Neural cell (in vitro differentiated cells): ENCODE measurements around the gene STX16. TPM values are rescaled to one million over a fixed set of nuclear protein-coding genes. Genes with fewer than 3 reads are reported as not detected.

Experiments used
- H2AFZ ChIP-seq: fragments of 200-600, 300-800 bp; sonication (generic), shearing (Covaris generic); 2 replicates; pipeline ENCODE4 v1.6.0; 2014; ENCODE audit warnings: low read depth, mild to moderate bottlenecking, antibody characterized with exemption, low read length, moderate library complexity
- H3F3A ChIP-seq: fragments of 200-600 bp; shearing (Covaris generic); 2 replicates; pipeline ENCODE4 v1.6.1; 2016; ENCODE audit warnings: mild to moderate bottlenecking, moderate library complexity, mixed read lengths, antibody characterized with exemption, low read length; ENCODE audit not compliant: insufficient read depth, poor library complexity, severe bottlenecking
- H3K27ac ChIP-seq: fragments of 200-600, 300-800 bp; sonication (generic), shearing (Covaris generic); 2 replicates; pipeline ENCODE4 v1.5.1; 2014; ENCODE audit warnings: mild to moderate bottlenecking, low read length, moderate library complexity
- H3K27me3 ChIP-seq: fragments of 300-800, 200-600 bp; sonication (generic), shearing (Covaris generic); 2 replicates; pipeline ENCODE4 v1.6.0; 2014; ENCODE audit warnings: mild to moderate bottlenecking, low read depth, low read length, moderate library complexity; ENCODE audit not compliant: insufficient read depth
- H3K36me3 ChIP-seq: fragments of 300-800, 200-600 bp; sonication (generic), shearing (Covaris generic); 2 replicates; pipeline ENCODE4 v1.5.1; 2014; ENCODE audit warnings: mild to moderate bottlenecking, antibody characterized with exemption, low read length, moderate library complexity; ENCODE audit not compliant: insufficient read depth
- H3K4me2 ChIP-seq: fragments of 300-800, 200-600 bp; sonication (generic), shearing (Covaris generic); 2 replicates; pipeline ENCODE4 v1.6.0; 2014; ENCODE audit warnings: mild to moderate bottlenecking, low read length
- H3K4me3 ChIP-seq: fragments of 300-800, 200-600 bp; sonication (generic), shearing (Covaris generic); 2 replicates; pipeline ENCODE4 v1.5.1; 2014; ENCODE audit warnings: mild to moderate bottlenecking, low read length, moderate library complexity
- H3K79me2 ChIP-seq: fragments of 200-600 bp; shearing (Covaris generic); replicated peaks from 2 replicates; pipeline ENCODE4 v1.6.0; 2014; ENCODE audit warnings: mild to moderate bottlenecking, low read length, moderate library complexity; ENCODE audit not compliant: insufficient read depth
- H3K9ac ChIP-seq: fragments of 300-800, 200-600 bp; sonication (generic), shearing (Covaris generic); 2 replicates; pipeline ENCODE4 v1.6.1; 2016; ENCODE audit warnings: mild to moderate bottlenecking, low read length, mixed read lengths
- H3K9me2 ChIP-seq: fragments of 200-600 bp; shearing (Covaris generic); 2 replicates; pipeline ENCODE4 v1.6.1; 2016; ENCODE audit warnings: mild to moderate bottlenecking, low read length, mixed read lengths; ENCODE audit not compliant: insufficient read depth
- H3K9me3 ChIP-seq: fragments of 200-600, 300-800 bp; sonication (generic), shearing (Covaris generic); 2 replicates; pipeline ENCODE4 v1.6.1; 2016; ENCODE audit warnings: mild to moderate bottlenecking, mixed run types, low read length, moderate library complexity, mixed read lengths
- H4K20me1 ChIP-seq: fragments of 200-600 bp; shearing (Covaris generic); 2 replicates; pipeline ENCODE4 v1.6.1; 2016; ENCODE audit warnings: mild to moderate bottlenecking, mixed run types; ENCODE audit not compliant: insufficient read depth
- CTCF ChIP-seq: fragments of 450-650 bp; IDR thresholded peaks from 2 replicates; pipeline ENCODE4 v1.5.1; 2014; ENCODE audit warnings: antibody characterized with exemption, mild to moderate bottlenecking, moderate library complexity; ENCODE audit not compliant: poor library complexity, severe bottlenecking
- EP300 ChIP-seq: fragments of 450-650 bp; conservative IDR thresholded peaks from 2 replicates; pipeline ENCODE4 v1.6.1; 2014; ENCODE audit warnings: antibody characterized with exemption, mild to moderate bottlenecking, moderate library complexity; ENCODE audit not compliant: poor library complexity, severe bottlenecking
- EZH2 ChIP-seq: fragments of 200-600, 300-800 bp; shearing (Covaris generic), sonication (generic); IDR thresholded peaks from 2 replicates; pipeline ENCODE4 v1.6.1; 2014; ENCODE audit warnings: antibody characterized with exemption, low read length, borderline replicate concordance, mild to moderate bottlenecking; ENCODE audit not compliant: insufficient read depth, poor library complexity, severe bottlenecking
- MXI1 ChIP-seq: fragments of 450-650 bp; conservative IDR thresholded peaks from 2 replicates; pipeline ENCODE4 v1.6.1; 2014; ENCODE audit warnings: antibody characterized with exemption, mild to moderate bottlenecking; ENCODE audit not compliant: poor library complexity, severe bottlenecking
- POLR2AphosphoS5 ChIP-seq: IDR thresholded peaks from 2 replicates; pipeline ENCODE4 v1.6.1; 2012
- RAD21 ChIP-seq: fragments of 450-650 bp; conservative IDR thresholded peaks from 2 replicates; pipeline ENCODE4 v1.6.1; 2014; ENCODE audit warnings: antibody characterized with exemption, mild to moderate bottlenecking, moderate library complexity
- SMC3 ChIP-seq: fragments of 450-650 bp; conservative IDR thresholded peaks from 2 replicates; pipeline ENCODE4 v1.6.1; 2014; ENCODE audit warnings: antibody characterized with exemption, mild to moderate bottlenecking, moderate library complexity; ENCODE audit not compliant: poor library complexity
- TAF1 ChIP-seq: IDR thresholded peaks from 2 replicates; pipeline ENCODE4 v1.6.1; 2012; ENCODE audit warnings: low read depth
- polyA plus RNA-seq: library from polyadenylated mRNA; depleted of rRNA; stranded (reverse); fragments of >200 nt; gene quantifications from 2 replicates; pipeline ENCODE4 v1.2.3, GENCODE V29; 2014

The STX16 gene
- polyA plus RNA-seq, 1 donor from 2014 or later = 120 TPM

GRCh38 chr20:58637466-58638213 lies 13.4 kb upstream of the STX16 start:
- TF ChIP-seq EP300 = no peak
- no peak for TF ChIP-seq RAD21
- no peak for TF ChIP-seq EZH2
- no peak for TF ChIP-seq SMC3
- TF ChIP-seq TAF1 = no peak
- no peak for TF ChIP-seq MXI1
- Histone ChIP-seq H3K4me2 (no peak overlapping the region), H3K9ac (no peak overlapping the region), H3K36me3 (no peaks in the 10 kb centered on the region), H3K9me2 (no peaks in the 10 kb centered on the region), H3K79me2 (no peaks in the 10 kb centered on the region), H3F3A (no peaks in the 10 kb centered on the region), H3K4me3 (no peak overlapping the region), H3K27me3 (no peaks in the 10 kb centered on the region), H4K20me1 (no peaks in the 10 kb centered on the region), H2AFZ (no peak overlapping the region), H3K9me3 (no peaks in the 10 kb centered on the region), H3K27ac (no peak overlapping the region)

GRCh38 chr20:58638467-58639181 lies 12.5 kb upstream of the STX16 start:
- no peaks in the 10 kb centered on the region for H3K27me3 ChIP-seq
- H3K27ac ChIP-seq = no peak overlapping the region
- H3K9ac ChIP-seq = no peak overlapping the region
- no peak for TF ChIP-seq SMC3
- TF ChIP-seq EP300 = no peak
- TF ChIP-seq MXI1 = no peak
- no peak for TF ChIP-seq CTCF
- no peak for TF ChIP-seq RAD21
- TF ChIP-seq POLR2AphosphoS5 = no peak
- no peak overlapping the region for H3K4me3 ChIP-seq
- no peaks in the 10 kb centered on the region for H3K79me2 ChIP-seq
- no peaks in the 10 kb centered on the region for H4K20me1 ChIP-seq
- no peaks in the 10 kb centered on the region for H3K9me2 ChIP-seq
- H3K9me3 ChIP-seq = no peaks in the 10 kb centered on the region
- H3K36me3 ChIP-seq = no peaks in the 10 kb centered on the region
- no peak overlapping the region for H3K4me2 ChIP-seq
- H3F3A ChIP-seq = no peaks in the 10 kb centered on the region
- H2AFZ ChIP-seq = no peak overlapping the region

DNA sequence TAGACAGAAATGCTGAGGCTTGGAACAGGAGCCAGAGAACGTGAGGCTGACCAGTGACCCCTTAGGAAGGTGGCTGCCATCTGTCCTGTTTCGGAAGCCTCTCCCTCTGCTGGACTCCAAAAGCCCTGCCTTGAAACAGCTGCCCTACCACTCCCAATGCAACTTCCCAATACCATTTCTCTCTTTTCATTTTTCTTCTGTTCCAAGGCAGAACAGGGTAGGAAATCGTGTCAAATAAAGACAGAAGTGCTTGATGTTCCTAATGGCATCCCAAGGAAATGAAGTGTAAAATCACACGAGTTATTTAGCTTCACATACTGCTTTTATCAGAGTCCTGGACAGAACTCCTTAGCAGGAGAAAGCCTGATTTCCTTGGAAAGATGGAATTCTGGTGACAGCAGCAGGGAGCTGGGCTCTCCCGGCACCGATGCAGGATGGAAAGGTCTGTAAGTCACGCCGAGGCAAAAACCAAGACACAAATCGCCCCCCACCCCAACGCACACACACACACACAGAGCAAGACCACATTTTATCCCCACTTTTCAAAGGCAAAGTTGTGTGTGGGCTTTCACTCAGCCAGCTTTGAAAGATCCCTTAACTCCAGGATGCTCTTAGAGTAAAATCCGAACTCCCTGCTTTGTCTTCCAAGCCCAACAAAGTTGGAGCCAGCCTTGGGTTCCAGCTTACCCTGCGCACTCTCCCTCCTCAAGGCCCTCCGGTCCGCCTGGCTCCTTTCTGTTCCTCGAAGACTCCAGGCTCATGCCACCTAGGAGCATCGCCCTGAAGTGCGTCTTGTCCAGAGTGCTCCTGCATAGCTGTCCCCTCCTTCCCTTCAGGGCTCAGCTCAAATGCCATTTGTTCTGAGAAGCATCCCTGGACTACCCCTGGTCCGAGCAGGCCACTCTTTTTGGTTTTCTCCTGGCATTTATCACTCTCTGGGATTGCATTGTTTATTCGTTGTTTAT lies 11.6 kb upstream of the STX16 start:
- Histone ChIP-seq H3K27me3 (no peaks in the 10 kb centered on the region), H3K4me2 (no peak overlapping the region), H3K36me3 (no peaks in the 10 kb centered on the region), H4K20me1 (no peaks in the 10 kb centered on the region), H3F3A (no peaks in the 10 kb centered on the region), H3K4me3 (no peak overlapping the region), H3K27ac (no peak overlapping the region), H3K9me3 (no peaks in the 10 kb centered on the region), H2AFZ (no peak overlapping the region), H3K9me2 (no peaks in the 10 kb centered on the region), H3K9ac (no peak overlapping the region), H3K79me2 (no peaks in the 10 kb centered on the region)
- no peak for TF ChIP-seq POLR2AphosphoS5
- no peak for TF ChIP-seq EP300
- no peak for TF ChIP-seq MXI1
- no peak for TF ChIP-seq TAF1
- TF ChIP-seq EZH2 = no peak
- no peak for TF ChIP-seq SMC3
- no peak for TF ChIP-seq RAD21
